ENCODE results near the gene NOD2. TPM values are rescaled to one million over a fixed set of nuclear protein-coding genes. Genes with fewer than 3 reads are reported as not detected.

NOD2 gene
- total and polyA plus RNA-seq, 2 of the 13 experiments (the other 11 are each of a cell fraction or from before 2014, with no cell fraction given), result 0.27 to 0.81 TPM

- TF ChIP-seq ARNT2 (CRISPR knock-in tag; IDR thresholded peaks at IDR 0.05; ENCODE audit: low read depth) (no peak; the same call in 1 of the 2 replicates), HNF4G (IDR thresholded peaks at IDR 0.05; ENCODE audit: borderline replicate concordance, low read depth, low read length) (no peak), HNF4G (CRISPR knock-in tag; IDR thresholded peaks at IDR 0.05; ENCODE audit: borderline replicate concordance, low read depth) (no peak), NPAS2 (CRISPR knock-in tag; IDR thresholded peaks at IDR 0.05; ENCODE audit: borderline replicate concordance) (no peak), JUNB (CRISPR knock-in tag; IDR thresholded peaks at IDR 0.05; ENCODE audit: borderline replicate concordance) (no peak), FOSL2 (CRISPR knock-in tag; IDR thresholded peaks at IDR 0.05) (0 out of 2 replicates have a peak, but pooled peaks have one; percentile 16), MED8 (CRISPR knock-in tag; IDR thresholded peaks at IDR 0.05; ENCODE audit: insufficient replicate concordance) (no peak), ZNF598 (CRISPR knock-in tag; IDR thresholded peaks at IDR 0.05; ENCODE audit: borderline replicate concordance) (no peak), KDM5B (CRISPR knock-in tag; IDR thresholded peaks at IDR 0.05; ENCODE audit: borderline replicate concordance) (peak; percentile 70; the same call in 1 of the 2 replicates), FOXA1 (IDR thresholded peaks at IDR 0.05) (no peak), FOXA1 (CRISPR knock-in tag; IDR thresholded peaks at IDR 0.05) (no peak), BHLHE40 (IDR thresholded peaks at IDR 0.05; ENCODE audit: low read length) (no peak), CSRNP1 (CRISPR knock-in tag; IDR thresholded peaks at IDR 0.05) (no peak), ZFP41 (CRISPR knock-in tag; IDR thresholded peaks at IDR 0.05; ENCODE audit: borderline replicate concordance) (no peak), ZNF850 (CRISPR knock-in tag; conservative IDR thresholded peaks at IDR 0.05) (no peak), IRF9 (CRISPR knock-in tag; IDR thresholded peaks at IDR 0.05; ENCODE audit: borderline replicate concordance) (peak; percentile 59; the same call in 1 of the 2 replicates), KLF13 (CRISPR knock-in tag; IDR thresholded peaks at IDR 0.05) (no peak), ZNF709 (CRISPR knock-in tag; IDR thresholded peaks at IDR 0.05) (no peak), MXD3 (CRISPR knock-in tag; IDR thresholded peaks at IDR 0.05) (no peak), ZNF567 (CRISPR knock-in tag; IDR thresholded peaks at IDR 0.05; ENCODE audit: borderline replicate concordance) (no peak), ZNF614 (CRISPR knock-in tag; IDR thresholded peaks at IDR 0.05; ENCODE audit: borderline replicate concordance) (no peak), TEAD3 (CRISPR knock-in tag; optimal IDR thresholded peaks at IDR 0.05; ENCODE audit: borderline replicate concordance) (no peak), NFKBIZ (CRISPR knock-in tag; IDR thresholded peaks at IDR 0.05) (0 out of 2 replicates have a peak, but pooled peaks have one; percentile 40), EED (CRISPR knock-in tag; IDR thresholded peaks at IDR 0.05) (no peak), SNAPC2 (CRISPR knock-in tag; IDR thresholded peaks at IDR 0.05) (no peak), ONECUT2 (CRISPR knock-in tag; IDR thresholded peaks at IDR 0.05) (no peak), RXRA (CRISPR knock-in tag; IDR thresholded peaks at IDR 0.05) (no peak), ZNF451 (CRISPR knock-in tag; IDR thresholded peaks at IDR 0.05) (no peak)
Observed at GRCh38 chr16:50665128-50665878, 28.1 kb upstream of the NOD2 start (continued).

Data from HepG2 (cell line).